Measurements from ENCODE around the gene GSX1.
"Not testable (repeated sequence)": the region's sequence is repeated elsewhere in the genome, so short reads cannot be mapped to it uniquely, and the experiment has no call there.

Gene GSX1

GRCh38 chr13:27792393-27793218 is at the start of gene GSX1:
TSS of gene GSX1 (plus strand) at chr13:27792483. CDS start at chr13:27792691, 208 bp downstream.
- in situ Hi-C loops (cut with MboI; ENCODE audit: low sequenced_read_pairs), result no loop called here

GRCh38 chr13:27744801-27745200 is 47.5 kb upstream of the GSX1 start:
- in situ Hi-C loops (cut with MboI; ENCODE audit: low sequenced_read_pairs), result no loop called here

GRCh38 chr13:27745301-27745700 is 47.0 kb upstream of the GSX1 start:
- in situ Hi-C loops (cut with MboI; ENCODE audit: low sequenced_read_pairs), result no loop called here

DNA sequence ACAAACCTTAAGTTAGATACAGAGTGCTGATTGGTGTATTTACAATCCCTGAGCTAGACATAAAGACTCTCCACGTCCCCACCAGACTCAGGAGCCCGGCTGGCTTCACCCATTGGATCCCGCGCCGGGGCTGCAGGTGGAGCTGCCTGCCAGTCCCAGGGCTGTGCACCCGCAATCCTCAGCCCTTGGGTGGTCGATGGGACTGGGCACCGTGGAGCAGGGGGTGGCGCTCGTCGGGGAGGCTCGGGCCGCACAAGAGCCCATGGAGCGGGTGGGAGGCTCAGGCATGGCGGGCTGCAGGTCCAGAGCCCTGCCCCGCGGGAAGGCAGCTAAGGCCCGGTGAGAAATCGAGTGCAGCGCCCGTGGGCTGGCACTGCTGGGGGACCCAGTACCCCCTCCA is 44.1 kb upstream of the GSX1 start:
- in situ Hi-C loops (cut with MboI; ENCODE audit: low sequenced_read_pairs), result not testable (repeated sequence)

GRCh38 chr13:27751953-27752532 is 40.2 kb upstream of the GSX1 start:
- in situ Hi-C loops (cut with MboI; ENCODE audit: low sequenced_read_pairs), result no loop called here

- in situ Hi-C loops (cut with MboI; ENCODE audit: low sequenced_read_pairs), result no loop called here
Measured at GRCh38 chr13:27765650-27766049, 26.6 kb upstream of the GSX1 start.

GRCh38 chr13:27770809-27771208 is 21.5 kb upstream of the GSX1 start:
- in situ Hi-C loops (cut with MboI; ENCODE audit: low sequenced_read_pairs), result no loop called here

- in situ Hi-C loops (cut with MboI; ENCODE audit: low sequenced_read_pairs), result no loop called here
Measured at GRCh38 chr13:27772651-27773425, 19.4 kb upstream of the GSX1 start.

- in situ Hi-C loops (cut with MboI; ENCODE audit: low sequenced_read_pairs), result no loop called here
Measured at GRCh38 chr13:27774169-27774568, 18.1 kb upstream of the GSX1 start.

DNA sequence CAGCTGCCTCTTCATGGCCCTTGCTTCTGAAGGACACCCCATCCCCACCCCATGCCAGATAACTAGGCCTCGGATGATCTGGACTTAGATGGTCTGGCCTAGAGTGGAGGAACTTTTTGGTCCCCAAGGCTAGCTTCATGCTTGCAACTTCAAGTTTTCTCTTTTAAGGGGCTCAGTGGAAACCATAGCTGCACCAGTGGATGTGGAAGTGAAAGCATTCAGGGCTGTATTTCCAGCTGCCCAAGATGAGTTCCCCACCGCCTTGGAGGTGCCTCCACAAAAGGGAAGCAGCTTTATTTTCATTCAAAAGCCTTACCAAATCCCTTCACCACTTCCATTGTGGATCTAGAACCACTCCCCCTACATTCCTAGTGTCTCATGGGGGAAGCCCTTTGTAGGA is 17.6 kb upstream of the GSX1 start:
- in situ Hi-C loops (cut with MboI; ENCODE audit: low sequenced_read_pairs), result no loop called here

DNA sequence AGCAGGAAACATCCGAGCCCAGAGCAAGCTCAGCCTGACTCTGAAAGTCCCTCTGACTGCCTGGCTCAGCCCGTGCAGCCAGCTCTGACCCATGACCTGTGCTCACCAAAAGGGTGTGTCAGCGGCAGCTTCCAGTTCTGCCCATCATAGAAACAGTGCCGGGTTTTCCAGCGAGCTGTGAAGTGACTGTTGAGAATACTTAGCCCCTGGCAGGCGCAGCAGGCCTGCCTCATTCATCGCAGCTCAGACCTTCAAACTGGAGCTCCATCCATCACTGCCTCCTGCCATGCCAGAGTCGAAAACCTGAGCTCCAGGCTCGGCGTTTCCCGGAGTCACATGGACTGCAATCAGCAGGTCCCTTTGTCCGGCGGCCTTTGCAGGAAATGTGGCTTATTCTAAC is 16.3 kb upstream of the GSX1 start:
- in situ Hi-C loops (cut with MboI; ENCODE audit: low sequenced_read_pairs), result no loop called here

DNA sequence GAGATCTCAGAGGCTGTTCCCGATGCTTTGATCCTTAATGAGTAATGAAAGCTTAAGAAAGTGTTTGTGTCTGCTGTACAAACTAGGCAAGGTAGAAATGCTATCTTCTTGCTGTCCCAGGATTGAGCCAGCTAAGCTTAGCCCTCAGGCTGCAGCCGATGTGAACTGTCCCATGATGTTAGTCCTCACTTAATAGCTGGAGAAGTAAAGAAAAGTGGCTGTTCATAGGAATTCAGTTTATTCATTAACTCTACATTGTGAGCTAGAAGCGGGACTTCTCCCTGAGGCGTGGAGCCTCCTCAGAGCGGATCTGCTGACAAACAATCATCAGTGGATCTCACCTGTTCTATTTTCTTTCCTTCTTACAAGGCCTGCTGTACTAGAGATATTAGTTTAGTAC is 10.1 kb upstream of the GSX1 start:
- in situ Hi-C loops (cut with MboI; ENCODE audit: low sequenced_read_pairs), result no loop called here

DNA sequence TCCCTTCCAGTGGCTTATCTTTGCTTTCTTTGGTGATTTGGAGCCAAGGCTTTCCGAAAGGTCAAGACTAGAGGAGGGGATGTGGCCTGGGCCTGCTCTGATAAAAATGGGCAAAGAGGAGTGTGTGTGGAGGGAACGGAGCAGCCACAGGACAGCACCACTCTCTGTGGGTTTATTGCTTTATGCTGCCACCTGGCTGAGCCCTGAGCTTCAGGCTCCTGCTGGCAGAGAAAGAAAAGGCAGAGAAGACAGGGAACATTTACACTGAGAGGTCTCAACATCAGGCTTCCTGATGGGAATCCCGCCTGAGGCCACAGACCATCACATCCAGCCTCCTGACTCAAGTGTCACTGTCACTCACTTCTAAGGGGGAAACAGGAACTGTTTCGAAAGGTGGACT is 9.2 kb upstream of the GSX1 start:
- in situ Hi-C loops (cut with MboI; ENCODE audit: low sequenced_read_pairs), result no loop called here

GRCh38 chr13:27788271-27788670 is 4.0 kb upstream of the GSX1 start:
- in situ Hi-C loops (cut with MboI; ENCODE audit: low sequenced_read_pairs), result no loop called here

DNA sequence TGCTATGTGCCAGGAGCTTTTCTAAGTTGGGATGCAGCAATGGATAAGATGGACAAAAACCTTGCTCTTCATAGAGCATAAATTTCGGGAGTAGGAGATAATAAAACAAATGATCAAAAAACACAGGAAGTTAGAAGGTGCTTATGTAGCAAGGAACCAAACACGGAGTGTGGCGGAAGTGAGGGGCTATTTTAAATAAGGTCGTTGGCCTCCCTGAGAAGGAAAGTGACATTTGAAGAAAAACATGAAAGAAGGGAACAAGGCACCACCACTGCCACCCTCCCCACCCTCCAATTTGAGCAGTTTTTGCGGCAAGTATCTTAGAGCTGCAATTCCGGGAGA is 3.2 kb upstream of the GSX1 start:
- in situ Hi-C loops (cut with MboI; ENCODE audit: low sequenced_read_pairs), result no loop called here

DNA sequence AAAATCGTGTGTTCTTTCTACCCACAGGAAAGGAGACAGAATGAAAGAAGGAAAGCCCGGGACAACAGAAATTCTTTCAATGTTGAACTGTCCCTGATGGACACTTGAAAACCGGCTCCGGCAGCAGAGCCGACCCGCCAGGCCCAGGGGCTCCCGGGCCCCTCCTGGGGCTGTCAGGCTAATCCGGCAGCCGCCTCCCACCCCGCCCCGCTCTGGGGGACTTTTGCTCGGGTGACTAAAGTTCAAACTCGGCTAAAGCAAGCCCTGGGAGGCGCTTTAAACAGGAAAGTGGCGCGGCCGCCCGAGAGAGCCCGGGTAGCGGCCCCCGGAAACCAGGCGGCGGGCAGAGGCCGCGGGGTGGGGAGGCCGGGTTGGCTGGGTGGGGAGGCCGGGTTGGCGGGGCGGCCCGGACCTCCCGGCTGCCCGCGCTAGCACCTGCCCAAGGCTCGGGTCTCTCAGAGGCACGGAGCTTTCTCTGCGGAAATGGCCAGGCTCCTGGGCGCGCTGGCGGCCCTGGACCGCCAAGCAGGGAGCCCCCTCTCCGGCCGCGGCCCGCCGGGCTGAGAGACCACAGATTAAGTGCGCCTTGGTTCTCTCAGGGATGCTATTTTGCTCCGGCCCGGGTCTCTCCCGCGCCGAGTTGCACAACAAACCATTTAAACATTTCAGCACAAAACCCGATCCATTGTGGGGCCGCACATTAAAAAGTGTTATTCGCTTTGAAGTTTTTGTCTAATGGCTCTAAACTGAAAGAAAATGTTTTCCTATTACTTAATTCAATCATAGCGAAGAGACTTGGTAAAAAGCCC is 2.6 kb upstream of the GSX1 start:
- in situ Hi-C loops (cut with MboI; ENCODE audit: low sequenced_read_pairs), result no loop called here

DNA sequence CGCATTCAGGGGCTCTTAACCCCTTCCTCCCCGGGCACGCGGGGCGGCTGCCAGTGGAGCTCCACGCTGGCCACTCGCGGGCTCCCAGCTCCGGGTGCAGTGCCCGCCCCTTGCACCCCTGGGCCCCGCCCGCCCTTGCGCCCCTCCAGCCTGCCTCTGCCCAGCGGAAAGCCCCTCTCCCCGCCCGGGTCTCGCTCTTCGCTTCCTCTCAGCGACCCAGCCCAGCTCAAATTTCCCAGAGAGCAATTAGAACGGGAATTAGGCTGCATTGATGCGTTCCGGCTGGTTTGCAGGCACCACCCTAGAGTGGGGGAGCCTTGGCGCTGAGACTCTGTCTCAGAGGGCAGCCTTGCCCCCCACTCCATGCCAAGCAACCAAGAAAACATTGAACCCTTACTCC is 1.8 kb upstream of the GSX1 start:
- in situ Hi-C loops (cut with MboI; ENCODE audit: low sequenced_read_pairs), result no loop called here

DNA sequence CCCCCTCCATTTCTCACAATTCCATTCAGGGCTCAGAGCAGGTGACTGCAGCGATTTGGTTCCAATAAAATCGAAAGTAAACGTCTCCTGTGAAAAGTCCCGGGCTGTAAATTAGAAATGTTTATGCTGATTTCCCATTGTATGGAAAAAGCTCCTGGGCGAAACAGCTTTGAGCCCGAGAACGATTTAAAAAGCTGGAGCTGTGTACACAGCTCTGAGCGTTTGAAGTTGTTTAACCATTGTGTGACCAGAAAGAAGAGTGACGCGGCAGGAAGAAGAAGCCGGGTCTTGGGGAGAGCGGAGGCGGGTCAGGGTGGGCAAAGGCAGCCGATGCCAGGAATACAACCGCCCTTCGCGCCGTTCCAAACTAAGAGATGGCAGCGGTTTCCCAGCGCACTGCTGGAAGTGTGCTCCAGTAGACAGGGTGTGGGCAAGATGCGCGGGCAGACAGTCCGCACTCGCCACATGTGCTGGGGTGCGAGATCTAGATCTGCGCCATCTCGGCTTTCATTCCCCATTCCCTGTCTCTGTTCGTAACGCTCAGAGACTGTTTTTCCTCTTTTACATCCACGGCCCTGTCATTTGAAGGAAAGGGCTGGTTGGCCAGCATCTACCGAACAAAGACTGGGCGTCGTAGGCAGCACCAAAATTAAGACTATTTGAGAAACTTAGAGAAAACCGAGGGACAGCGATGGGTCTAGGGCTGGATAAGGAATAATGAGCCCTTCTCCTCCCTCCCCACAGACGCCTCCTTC is 960 bp upstream of the GSX1 start:
- in situ Hi-C loops (cut with MboI; ENCODE audit: low sequenced_read_pairs), result no loop called here

DNA sequence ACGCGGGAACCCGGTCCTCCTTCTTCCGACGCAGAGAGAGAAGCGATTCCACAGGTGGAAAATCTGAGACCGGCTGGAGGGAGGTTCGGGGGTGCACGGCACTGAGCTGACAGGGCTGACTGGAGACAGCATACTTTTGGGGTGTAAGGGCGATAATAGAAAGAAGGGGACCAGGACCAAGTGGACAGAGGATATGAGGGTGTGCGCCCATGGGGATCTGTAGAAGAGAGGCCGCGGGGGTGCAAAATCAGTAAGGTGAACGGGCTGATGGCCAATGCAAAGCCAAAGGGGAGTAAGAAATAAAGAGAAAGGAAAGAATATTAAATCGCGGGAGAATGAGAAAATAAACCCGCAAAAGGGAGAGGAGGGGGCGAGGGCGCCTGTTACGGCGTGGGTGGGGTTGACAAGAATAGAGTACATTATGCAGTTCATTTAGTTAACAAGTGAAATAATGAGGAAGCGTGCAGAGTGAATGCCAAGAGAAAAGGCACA is 336 bp upstream of the GSX1 start:
- in situ Hi-C loops (cut with MboI; ENCODE audit: low sequenced_read_pairs), result no loop called here
